GM12878 (cell line): Measurements from ENCODE around the gene TRIP11.

Experiments
- BRCA1 ChIP-seq: IDR thresholded peaks from 2 replicates; pipeline ENCODE4 v1.6.1; 2011; ENCODE audit warnings: low read depth, low read length, improper control_type of control experiment
- TF ChIP-seq, protein P1 (sequence below): fragments of 150-350 bp; IDR thresholded peaks from 2 replicates; pipeline ENCODE4 v1.6.1; 2016; ENCODE audit warnings: low read depth, low read length

DNA sequence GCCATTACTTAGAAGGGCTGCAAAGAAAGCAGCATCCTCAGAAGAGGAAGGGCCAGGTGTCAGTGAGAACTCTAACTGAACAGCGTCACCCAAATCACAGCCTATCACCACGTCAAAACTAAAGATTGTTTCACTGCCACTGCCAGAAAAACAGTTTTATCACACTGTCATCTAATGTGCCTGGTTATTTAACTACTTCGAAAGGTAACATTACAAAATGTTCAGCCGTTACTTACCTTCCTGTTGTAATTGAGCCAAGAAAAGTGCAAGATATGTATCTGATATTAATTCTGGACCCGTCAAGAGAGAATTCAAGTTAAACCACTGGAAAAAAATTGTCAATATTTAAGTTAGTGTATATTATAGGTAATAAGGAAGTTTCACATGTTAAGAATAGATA lies 48.6 kb upstream of the TRIP11 start:
- TF ChIP-seq, protein P1, sequence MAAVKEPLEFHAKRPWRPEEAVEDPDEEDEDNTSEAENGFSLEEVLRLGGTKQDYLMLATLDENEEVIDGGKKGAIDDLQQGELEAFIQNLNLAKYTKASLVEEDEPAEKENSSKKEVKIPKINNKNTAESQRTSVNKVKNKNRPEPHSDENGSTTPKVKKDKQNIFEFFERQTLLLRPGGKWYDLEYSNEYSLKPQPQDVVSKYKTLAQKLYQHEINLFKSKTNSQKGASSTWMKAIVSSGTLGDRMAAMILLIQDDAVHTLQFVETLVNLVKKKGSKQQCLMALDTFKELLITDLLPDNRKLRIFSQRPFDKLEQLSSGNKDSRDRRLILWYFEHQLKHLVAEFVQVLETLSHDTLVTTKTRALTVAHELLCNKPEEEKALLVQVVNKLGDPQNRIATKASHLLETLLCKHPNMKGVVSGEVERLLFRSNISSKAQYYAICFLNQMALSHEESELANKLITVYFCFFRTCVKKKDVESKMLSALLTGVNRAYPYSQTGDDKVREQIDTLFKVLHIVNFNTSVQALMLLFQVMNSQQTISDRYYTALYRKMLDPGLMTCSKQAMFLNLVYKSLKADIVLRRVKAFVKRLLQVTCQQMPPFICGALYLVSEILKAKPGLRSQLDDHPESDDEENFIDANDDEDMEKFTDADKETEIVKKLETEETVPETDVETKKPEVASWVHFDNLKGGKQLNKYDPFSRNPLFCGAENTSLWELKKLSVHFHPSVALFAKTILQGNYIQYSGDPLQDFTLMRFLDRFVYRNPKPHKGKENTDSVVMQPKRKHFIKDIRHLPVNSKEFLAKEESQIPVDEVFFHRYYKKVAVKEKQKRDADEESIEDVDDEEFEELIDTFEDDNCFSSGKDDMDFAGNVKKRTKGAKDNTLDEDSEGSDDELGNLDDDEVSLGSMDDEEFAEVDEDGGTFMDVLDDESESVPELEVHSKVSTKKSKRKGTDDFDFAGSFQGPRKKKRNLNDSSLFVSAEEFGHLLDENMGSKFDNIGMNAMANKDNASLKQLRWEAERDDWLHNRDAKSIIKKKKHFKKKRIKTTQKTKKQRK: no peak
- no peak for TF ChIP-seq BRCA1
